ENCODE measurements around the gene CAVIN1. TPM values are rescaled to one million over a fixed set of nuclear protein-coding genes. Genes with fewer than 3 reads are reported as not detected.
"Not testable (repeated sequence)": the region's sequence is repeated elsewhere in the genome, so short reads cannot be mapped to it uniquely, and the experiment has no call there.

Gene CAVIN1
- total RNA-seq, 2 experiments from 2014 or later, result 1.7 to 1.9 TPM

GRCh38 chr17:42362245-42362961, 60.7 kb downstream of the CAVIN1 start:
- peaks cover 3% of the 10 kb centered on the region for H3K9me3 Mint-ChIP-seq

GRCh38 chr17:42361781-42362186, 61.3 kb downstream of the CAVIN1 start:
- Mint-ChIP-seq H3K4me1 (peaks cover 69% of the 10 kb centered on the region), H3K9me3 (peaks cover 3% of the 10 kb centered on the region), H3K27me3 (no peaks in the 10 kb centered on the region), H3K36me3 (peaks cover 66% of the 10 kb centered on the region), H3K27ac (peak overlapping the region; percentile 81), H3K4me3 (peak overlapping the region; percentile 48)
- DNase-seq, result peak; percentile 43

More at GRCh38 chr17:42362245-42362961, 60.7 kb downstream of the CAVIN1 start:
- no peak for DNase-seq
- H3K27me3 Mint-ChIP-seq, result no peaks in the 10 kb centered on the region
- H3K36me3 Mint-ChIP-seq, result peaks cover 67% of the 10 kb centered on the region
- peaks cover 69% of the 10 kb centered on the region for H3K4me1 Mint-ChIP-seq
- peak overlapping the region; percentile 19 for H3K4me3 Mint-ChIP-seq
- peak overlapping the region; percentile 81 for H3K27ac Mint-ChIP-seq

DNA sequence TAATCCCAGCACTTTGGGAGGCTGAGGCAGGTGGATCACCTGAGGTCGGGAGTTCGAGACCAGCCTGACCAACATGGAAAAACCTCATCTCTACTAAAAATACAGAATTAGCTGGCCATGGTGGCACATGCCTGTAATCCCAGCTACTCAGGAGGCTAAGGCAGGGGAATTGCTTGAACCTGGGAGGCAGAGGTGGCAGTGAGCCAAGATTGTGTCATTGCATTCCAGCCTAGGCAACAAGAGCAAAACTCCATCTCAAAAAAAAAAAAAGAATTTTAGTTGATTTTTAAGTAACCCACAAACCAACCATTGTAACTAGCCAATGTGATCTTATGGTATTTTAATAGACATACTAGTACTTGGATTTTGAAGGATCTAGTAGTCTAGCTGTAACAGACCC, 62.7 kb downstream of the CAVIN1 start:
- Mint-ChIP-seq H3K36me3 (peaks cover 61% of the 10 kb centered on the region), H3K4me1 (peaks cover 68% of the 10 kb centered on the region), H3K27ac (peak overlapping the region; percentile 56)
- H3K4me3 Mint-ChIP-seq, H3K9me3 Mint-ChIP-seq, H3K27me3 Mint-ChIP-seq, DNase-seq: not testable (repeated sequence)

DNA sequence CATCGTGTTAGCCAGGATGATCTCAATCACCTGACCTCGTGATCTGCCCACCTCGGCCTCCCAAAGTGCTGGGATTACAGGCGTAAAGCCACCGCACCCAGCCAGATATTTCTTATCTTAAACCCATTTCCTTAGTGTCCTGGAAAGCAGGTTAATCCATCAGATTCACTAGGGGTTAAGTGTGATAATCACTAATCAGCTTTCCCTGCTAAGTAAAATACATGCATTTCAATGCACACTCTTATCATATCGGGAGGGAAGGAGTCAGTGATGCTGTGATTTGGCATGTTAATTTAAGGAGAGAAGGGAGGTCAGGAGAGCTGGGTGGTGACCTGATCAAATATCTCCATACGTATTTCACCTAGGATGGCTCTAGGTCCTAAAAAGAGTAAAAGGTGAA, 63.9 kb downstream of the CAVIN1 start:
- Mint-ChIP-seq H3K36me3 (peaks cover 49% of the 10 kb centered on the region), H3K4me3 (no peak overlapping the region), H3K9me3 (no peaks in the 10 kb centered on the region), H3K27ac (no peak overlapping the region), H3K27me3 (no peaks in the 10 kb centered on the region), H3K4me1 (peaks cover 63% of the 10 kb centered on the region)
- no peak for DNase-seq

DNA sequence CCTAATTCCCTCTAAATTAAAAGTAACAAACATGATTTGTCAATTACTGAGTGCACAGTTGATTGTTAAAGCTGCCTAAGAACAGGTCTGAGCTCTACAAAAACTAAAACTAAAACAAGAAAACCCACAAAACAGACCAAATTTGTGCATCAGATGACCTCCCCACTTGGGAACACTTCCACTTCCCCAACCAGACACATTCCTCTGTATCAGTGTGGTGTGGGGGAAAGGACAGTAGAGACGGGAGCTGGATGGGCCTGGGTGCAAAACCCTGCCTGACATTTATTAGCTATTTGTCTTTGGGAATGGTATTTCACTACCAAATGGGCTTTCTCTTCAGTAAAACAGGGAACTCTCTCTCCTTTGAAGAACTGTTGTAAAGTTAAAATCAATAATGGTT, 64.6 kb downstream of the CAVIN1 start:
- Mint-ChIP-seq H3K9me3 (no peaks in the 10 kb centered on the region), H3K27me3 (no peaks in the 10 kb centered on the region), H3K4me3 (no peak overlapping the region), H3K4me1 (peaks cover 61% of the 10 kb centered on the region), H3K36me3 (peaks cover 46% of the 10 kb centered on the region), H3K27ac (no peak overlapping the region)
- no peak for DNase-seq

DNA sequence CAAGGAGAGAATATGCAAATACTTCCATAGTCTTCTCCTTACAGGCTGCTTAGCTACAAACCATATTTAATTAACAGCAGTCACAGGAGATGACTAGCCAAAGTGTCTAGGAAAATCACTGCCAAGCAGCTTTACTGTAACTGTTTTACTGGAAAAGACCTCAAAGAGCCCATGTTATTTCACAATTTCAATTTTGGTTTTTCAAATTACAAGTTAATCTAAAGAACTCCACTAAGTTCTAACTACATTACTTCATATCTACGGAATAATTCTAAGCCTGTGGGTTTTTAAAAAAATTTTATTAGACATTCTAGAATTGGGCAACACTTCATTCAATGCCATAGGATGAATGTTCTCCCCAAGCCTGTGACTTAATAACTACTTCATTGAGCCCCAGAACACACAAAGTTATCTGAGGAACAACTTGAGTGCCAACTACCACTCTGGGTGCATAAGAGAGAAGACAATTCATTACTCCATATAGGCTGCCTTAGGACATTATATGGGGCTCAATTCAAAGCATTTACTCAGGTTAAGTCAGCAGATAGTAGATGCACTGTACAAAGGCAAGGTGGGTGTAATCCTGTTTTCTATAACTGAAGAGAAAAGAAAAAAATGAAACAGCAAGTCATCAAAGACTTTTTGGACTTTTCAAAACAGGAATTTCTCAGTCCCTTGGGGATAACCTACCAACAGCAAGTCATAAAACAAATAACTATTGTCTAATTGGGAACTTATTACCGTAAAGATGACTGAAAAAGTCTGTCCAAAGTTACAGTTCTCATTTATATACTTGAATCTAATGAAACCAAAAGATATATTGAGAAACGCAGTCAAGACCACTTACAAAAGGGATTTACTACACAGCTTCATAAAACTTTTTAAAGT, 67.9 kb downstream of the CAVIN1 start:
- no peak overlapping the region for H3K27ac Mint-ChIP-seq
- peaks cover 23% of the 10 kb centered on the region for H3K36me3 Mint-ChIP-seq
- DNase-seq, result no peak
- peaks cover 40% of the 10 kb centered on the region for H3K4me1 Mint-ChIP-seq
- H3K9me3 Mint-ChIP-seq, result no peaks in the 10 kb centered on the region
- H3K4me3 Mint-ChIP-seq, result peak overlapping the region; percentile 22
- no peaks in the 10 kb centered on the region for H3K27me3 Mint-ChIP-seq

Other genes starting within 250 kb of the CAVIN1 start
- under 1 TPM; 0.39 to 0.44 TPM for gene KCNH4, start 242.1 kb downstream of the CAVIN1 start, total RNA-seq
- not detected for gene HCRT, start 237.8 kb downstream of the CAVIN1 start, total RNA-seq
- gene GHDC, start 228.8 kb downstream of the CAVIN1 start, total RNA-seq, result 10 to 100 TPM; 13.6 to 14.6 TPM
- gene STAT5B, start 146.9 kb downstream of the CAVIN1 start, total RNA-seq, result 10 to 100 TPM; 60.7 to 68.6 TPM
- gene STAT5A, start 134.8 kb downstream of the CAVIN1 start, total RNA-seq, result 100 to 1,000 TPM; 116 to 121 TPM
- 100 to 1,000 TPM; 221 to 223 TPM for gene STAT3, start 34.8 kb downstream of the CAVIN1 start, total RNA-seq
- gene ATP6V0A1, start 35.6 kb upstream of the CAVIN1 start, total RNA-seq, result 1 to 10 TPM; 3.4 to 5.6 TPM
- 10 to 100 TPM; 10.6 to 13.6 TPM for gene NAGLU, start 113.0 kb upstream of the CAVIN1 start, total RNA-seq
- under 1 TPM; 0.25 to 0.26 TPM for gene HSD17B1, start 129.7 kb upstream of the CAVIN1 start, total RNA-seq
- gene COASY, start 138.9 kb upstream of the CAVIN1 start, total RNA-seq, result 100 to 1,000 TPM; 111 TPM
- 10 to 100 TPM; 57.3 to 57.5 TPM for gene MLX, start 143.8 kb upstream of the CAVIN1 start, total RNA-seq
- gene PSMC3IP, start 154.5 kb upstream of the CAVIN1 start, total RNA-seq, result 10 to 100 TPM; 32.5 to 36.2 TPM
- gene RETREG3, start 186.1 kb upstream of the CAVIN1 start, total RNA-seq, result 10 to 100 TPM; 18.3 to 22.7 TPM
- 10 to 100 TPM; 93.1 to 95.4 TPM for gene TUBG1, start 186.4 kb upstream of the CAVIN1 start, total RNA-seq
- 1 to 10 TPM; 7.1 to 7.8 TPM for gene TUBG2, start 236.0 kb upstream of the CAVIN1 start, total RNA-seq

All from activated naive CD8-positive, alpha-beta T cell treated with anti-CD3 and anti-CD28 coated beads for 36 hours (primary cell).